ENCODE data around the gene TOP3B.

Gene TOP3B

DNA sequence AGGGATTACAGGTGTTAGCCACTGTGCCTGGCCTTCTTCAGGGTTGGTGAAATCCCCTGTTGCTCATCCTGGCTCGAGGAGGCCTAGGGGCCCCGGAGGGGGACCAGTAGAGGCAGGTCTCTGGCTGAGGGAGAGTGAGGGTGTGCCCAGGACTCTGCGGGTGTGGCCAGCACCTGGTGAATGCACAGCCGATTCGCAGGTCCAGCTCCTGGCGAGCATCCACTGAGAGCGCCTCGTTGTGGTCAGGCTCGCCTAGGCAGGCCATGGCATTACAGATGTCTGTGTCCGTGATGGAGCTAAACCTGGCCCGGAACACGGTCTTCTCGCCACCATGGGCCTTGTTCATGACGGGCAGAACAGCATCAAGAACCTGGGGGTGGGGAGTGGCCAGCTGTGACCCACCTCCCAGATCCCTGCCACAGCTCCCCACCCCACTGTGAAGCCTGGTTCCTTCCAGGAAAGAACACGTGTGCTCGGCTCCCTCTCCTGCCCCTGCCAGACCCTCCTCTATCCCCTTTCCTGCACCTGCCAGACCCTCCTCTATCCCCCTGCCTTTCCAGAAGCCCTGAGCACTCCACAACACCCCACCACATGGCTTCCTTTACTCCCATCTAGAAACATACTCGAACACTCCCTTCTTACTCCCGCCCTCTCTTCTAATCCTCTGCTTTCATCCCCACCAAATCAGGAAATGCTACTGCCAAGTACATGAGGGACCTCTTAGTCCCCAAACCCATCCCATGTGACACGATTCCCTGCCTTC is 12.4 kb downstream of the TOP3B start:
- no peak overlapping the region for H4K91ac ChIP-seq (ENCODE audit: low read depth, low read length)
- no peaks in the 10 kb centered on the region for H3K79me1 ChIP-seq (ENCODE audit: low read length)
- H2BK5ac ChIP-seq (ENCODE audit: low read depth, low read length, poor library complexity): no peak overlapping the region
- no peaks in the 10 kb centered on the region for H3K4me1 ChIP-seq (ENCODE audit: control insufficient read depth in 1 of 2, insufficient read depth in 2 of 2, low read length in 2 of 2)
- H3K18ac ChIP-seq (ENCODE audit: low read length): no peak overlapping the region
- H4K8ac ChIP-seq (ENCODE audit: low read depth, low read length): no peak overlapping the region
- H3K27me3 ChIP-seq (ENCODE audit: insufficient read depth, low read length): no peaks in the 10 kb centered on the region
- 100% methylated on average over 2 of the region's 19 CpGs for WGBS (ENCODE audit: extremely low coverage, insufficient coverage, insufficient read length)
- H3K9me3 ChIP-seq (ENCODE audit: insufficient read depth, low read depth, low read length): peaks cover 3% of the 10 kb centered on the region
- H3K23ac ChIP-seq (ENCODE audit: low read length): no peak overlapping the region
- no peak overlapping the region for H2BK12ac ChIP-seq (ENCODE audit: low read length)
- no peak overlapping the region for H3K27ac ChIP-seq (ENCODE audit: low read depth, low read length)
- peaks cover 71 to 87% of the 10 kb centered on the region in 2 experiments for H3K36me3 ChIP-seq (ENCODE audit: control insufficient read depth in 1 of 2, insufficient read depth in 2 of 2, low read length in 2 of 2)
- H3K4me2 ChIP-seq (ENCODE audit: low read length): no peak overlapping the region
- no peak overlapping the region for H3K14ac ChIP-seq (ENCODE audit: low read length)
- no peak overlapping the region for H4K12ac ChIP-seq (ENCODE audit: low read depth, low read length)
- no peak overlapping the region for H2AK5ac ChIP-seq (ENCODE audit: low read length)
- no peak for DNase-seq
- no peak overlapping the region for H3K4ac ChIP-seq (ENCODE audit: low read depth, low read length)
- no peak overlapping the region for H3K9ac ChIP-seq (ENCODE audit: low read length)
- H2AFZ ChIP-seq (ENCODE audit: insufficient read depth, low read length, poor library complexity): no peak overlapping the region
- no peak overlapping the region for H2BK120ac ChIP-seq (ENCODE audit: insufficient read depth, low read length, poor library complexity)
- no peaks in the 10 kb centered on the region for H3K79me2 ChIP-seq (ENCODE audit: control insufficient read depth, insufficient read depth, low read length, poor library complexity)
- H3K4me3 ChIP-seq (ENCODE audit: low read depth, low read length): no peak overlapping the region

DNA sequence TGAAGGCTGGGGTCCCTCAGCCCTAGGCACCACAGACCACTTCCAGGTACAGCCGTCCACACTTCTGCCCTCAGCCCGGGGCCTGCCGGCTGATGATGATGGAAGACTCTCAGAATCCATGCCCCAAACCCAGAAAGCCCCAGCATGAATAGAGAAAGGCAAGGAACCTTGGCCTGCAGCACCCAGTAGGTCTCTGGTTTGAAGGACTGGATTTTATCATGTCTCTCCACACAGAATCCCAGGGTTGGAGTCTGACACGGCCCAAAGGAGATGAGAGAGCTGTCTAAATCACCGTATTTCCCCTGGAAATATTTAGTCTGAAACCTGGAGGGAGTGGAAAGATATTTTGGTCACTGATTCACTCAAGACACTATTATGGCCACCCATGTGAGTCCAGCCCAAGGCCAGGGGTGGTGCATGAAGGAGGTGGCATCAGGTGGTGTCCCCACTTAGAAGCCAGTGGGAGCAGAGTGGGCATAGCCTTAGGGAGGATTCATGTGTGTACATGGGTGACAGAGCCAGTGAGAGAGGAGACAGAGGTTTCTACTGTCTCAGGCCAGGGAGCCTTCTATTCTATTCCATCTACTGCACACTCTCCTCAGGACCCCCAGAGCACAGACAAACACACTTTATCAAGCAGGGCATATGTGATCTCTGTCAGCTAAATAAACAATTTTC is 14.0 kb downstream of the TOP3B start:
- Histone ChIP-seq H3K27me3 (ENCODE audit: insufficient read depth, low read length) (no peaks in the 10 kb centered on the region), H2BK12ac (ENCODE audit: low read length) (no peak overlapping the region), H3K79me1 (ENCODE audit: low read length) (no peaks in the 10 kb centered on the region), H3K4me2 (ENCODE audit: low read length) (no peak overlapping the region), H2AFZ (ENCODE audit: insufficient read depth, low read length, poor library complexity) (no peak overlapping the region), H3K18ac (ENCODE audit: low read length) (no peak overlapping the region), H4K91ac (ENCODE audit: low read depth, low read length) (no peak overlapping the region), H2BK5ac (ENCODE audit: low read depth, low read length, poor library complexity) (no peak overlapping the region), H3K9me3 (ENCODE audit: insufficient read depth, low read depth, low read length) (peaks cover 6% of the 10 kb centered on the region), H2AK5ac (ENCODE audit: low read length) (no peak overlapping the region), H3K23ac (ENCODE audit: low read length) (no peak overlapping the region), H3K9ac (ENCODE audit: low read length) (no peak overlapping the region), H3K4me1 (ENCODE audit: control insufficient read depth in 1 of 2, insufficient read depth in 2 of 2, low read length in 2 of 2) (no peaks in the 10 kb centered on the region), H3K36me3 (ENCODE audit: control insufficient read depth in 1 of 2, insufficient read depth in 2 of 2, low read length in 2 of 2) (peaks cover 72 to 88% of the 10 kb centered on the region in 2 experiments), H2BK120ac (ENCODE audit: insufficient read depth, low read length, poor library complexity) (no peak overlapping the region), H3K4ac (ENCODE audit: low read depth, low read length) (no peak overlapping the region), H3K79me2 (ENCODE audit: control insufficient read depth, insufficient read depth, low read length, poor library complexity) (no peaks in the 10 kb centered on the region), H4K8ac (ENCODE audit: low read depth, low read length) (no peak overlapping the region), H3K27ac (ENCODE audit: low read depth, low read length) (no peak overlapping the region), H3K14ac (ENCODE audit: low read length) (no peak overlapping the region), H3K4me3 (ENCODE audit: low read depth, low read length) (no peak overlapping the region), H4K12ac (ENCODE audit: low read depth, low read length) (no peak overlapping the region)
- WGBS (ENCODE audit: extremely low coverage, insufficient coverage, insufficient read length): no CpG with 5 or more reads among the region's 5 CpGs
- no peak for DNase-seq

DNA sequence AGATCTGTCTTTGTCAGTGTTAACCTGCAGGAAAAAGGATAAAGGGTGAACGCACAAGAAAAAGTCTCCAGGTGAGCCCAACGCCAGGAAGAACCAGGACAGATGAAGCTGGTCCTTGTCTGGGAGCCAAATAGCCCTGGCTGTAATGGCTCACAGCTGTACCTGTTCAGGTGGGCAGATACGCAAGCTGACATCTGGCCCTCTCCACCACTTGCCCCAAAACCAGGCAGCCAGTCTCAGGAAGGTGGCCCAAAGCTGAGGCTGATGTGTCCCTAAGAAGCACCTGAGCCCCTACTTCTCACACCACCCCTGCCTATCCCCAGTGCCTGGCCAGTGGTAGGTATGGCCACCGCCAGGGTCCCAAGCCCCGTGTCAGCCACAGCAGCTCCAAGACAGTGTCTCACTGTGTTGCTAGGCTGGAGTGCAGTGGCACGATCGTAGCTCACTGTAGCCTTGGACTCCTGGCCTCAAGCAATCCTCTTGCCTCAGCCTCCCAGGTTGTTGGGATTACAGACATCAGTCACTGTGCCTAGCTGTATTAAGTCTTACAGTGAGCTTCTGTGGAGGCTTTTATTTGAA is 14.8 kb downstream of the TOP3B start:
- no peak overlapping the region for H3K4me3 ChIP-seq (ENCODE audit: low read depth, low read length)
- H3K14ac ChIP-seq (ENCODE audit: low read length): no peak overlapping the region
- no peak overlapping the region for H3K4ac ChIP-seq (ENCODE audit: low read depth, low read length)
- H4K91ac ChIP-seq (ENCODE audit: low read depth, low read length): no peak overlapping the region
- H3K18ac ChIP-seq (ENCODE audit: low read length): no peak overlapping the region
- no peak overlapping the region for H2AK5ac ChIP-seq (ENCODE audit: low read length)
- H3K79me1 ChIP-seq (ENCODE audit: low read length): no peaks in the 10 kb centered on the region
- H3K27me3 ChIP-seq (ENCODE audit: insufficient read depth, low read length): no peaks in the 10 kb centered on the region
- WGBS (ENCODE audit: extremely low coverage, insufficient coverage, insufficient read length): no CpG with 5 or more reads among the region's 7 CpGs
- H3K4me1 ChIP-seq (ENCODE audit: control insufficient read depth in 1 of 2, insufficient read depth in 2 of 2, low read length in 2 of 2): no peaks in the 10 kb centered on the region
- no peak overlapping the region for H4K8ac ChIP-seq (ENCODE audit: low read depth, low read length)
- H3K79me2 ChIP-seq (ENCODE audit: control insufficient read depth, insufficient read depth, low read length, poor library complexity): no peaks in the 10 kb centered on the region
- no peak for DNase-seq
- H4K12ac ChIP-seq (ENCODE audit: low read depth, low read length): no peak overlapping the region
- no peak overlapping the region for H3K9ac ChIP-seq (ENCODE audit: low read length)
- H3K4me2 ChIP-seq (ENCODE audit: low read length): no peak overlapping the region
- H3K23ac ChIP-seq (ENCODE audit: low read length): no peak overlapping the region
- H3K36me3 ChIP-seq (ENCODE audit: control insufficient read depth in 1 of 2, insufficient read depth in 2 of 2, low read length in 2 of 2): peaks cover 73 to 87% of the 10 kb centered on the region in 2 experiments
- H3K9me3 ChIP-seq (ENCODE audit: insufficient read depth, low read depth, low read length): peaks cover 7% of the 10 kb centered on the region
- no peak overlapping the region for H2BK12ac ChIP-seq (ENCODE audit: low read length)
- no peak overlapping the region for H2AFZ ChIP-seq (ENCODE audit: insufficient read depth, low read length, poor library complexity)
- H2BK5ac ChIP-seq (ENCODE audit: low read depth, low read length, poor library complexity): no peak overlapping the region
- no peak overlapping the region for H3K27ac ChIP-seq (ENCODE audit: low read depth, low read length)
- no peak overlapping the region for H2BK120ac ChIP-seq (ENCODE audit: insufficient read depth, low read length, poor library complexity)

DNA sequence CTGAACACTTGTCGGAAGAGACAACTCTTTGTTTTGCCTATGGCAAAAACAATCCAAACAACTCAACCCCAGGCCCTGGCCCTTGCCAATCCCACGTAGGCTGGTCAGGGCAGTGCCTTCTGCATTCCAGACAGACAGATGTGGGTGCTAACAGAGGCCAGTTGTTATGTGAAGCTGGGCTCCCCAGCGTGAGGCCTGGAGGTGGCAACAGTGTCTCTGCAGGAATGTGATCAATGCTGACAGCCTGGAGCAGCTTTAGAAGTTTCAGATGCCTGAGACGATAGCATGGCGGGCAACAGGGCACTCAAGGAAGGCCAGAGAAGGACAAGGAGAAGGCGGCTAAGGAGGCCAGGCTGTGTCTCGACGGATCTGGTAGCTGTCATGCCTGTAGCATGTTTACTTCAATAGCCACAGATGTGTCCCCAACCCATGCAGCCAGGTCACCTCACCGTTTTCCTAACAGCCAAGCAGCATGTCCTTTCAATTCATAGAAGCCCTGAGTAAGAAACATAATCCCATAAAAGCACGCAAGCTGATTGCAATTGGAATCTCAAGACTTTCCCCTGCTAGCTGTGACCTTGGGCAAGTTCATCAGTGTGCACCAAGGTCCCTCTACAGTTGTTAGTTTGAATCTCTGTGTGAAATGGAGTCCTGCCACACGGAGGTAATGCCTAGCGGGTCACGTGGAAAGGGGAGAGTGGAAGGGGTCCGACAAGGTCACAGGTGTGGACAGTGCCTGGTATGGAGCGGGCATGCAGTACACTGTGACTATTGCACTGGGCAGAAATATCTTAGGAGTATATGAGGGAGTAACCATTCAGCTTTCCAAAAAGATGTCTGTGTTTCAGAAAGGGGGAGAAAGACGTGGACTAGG is 15.7 kb downstream of the TOP3B start:
- Histone ChIP-seq H3K4me3 (ENCODE audit: low read depth, low read length) (no peak overlapping the region), H4K12ac (ENCODE audit: low read depth, low read length) (no peak overlapping the region), H3K18ac (ENCODE audit: low read length) (no peak overlapping the region), H3K14ac (ENCODE audit: low read length) (no peak overlapping the region), H2BK120ac (ENCODE audit: insufficient read depth, low read length, poor library complexity) (no peak overlapping the region), H2BK12ac (ENCODE audit: low read length) (no peak overlapping the region), H2AK5ac (ENCODE audit: low read length) (no peak overlapping the region), H3K4me2 (ENCODE audit: low read length) (no peak overlapping the region), H3K4me1 (ENCODE audit: control insufficient read depth in 1 of 2, insufficient read depth in 2 of 2, low read length in 2 of 2) (no peaks in the 10 kb centered on the region), H3K9ac (ENCODE audit: low read length) (no peak overlapping the region), H3K27ac (ENCODE audit: low read depth, low read length) (no peak overlapping the region), H3K36me3 (ENCODE audit: control insufficient read depth in 1 of 2, insufficient read depth in 2 of 2, low read length in 2 of 2) (peaks cover 77 to 89% of the 10 kb centered on the region in 2 experiments), H2AFZ (ENCODE audit: insufficient read depth, low read length, poor library complexity) (no peak overlapping the region), H3K4ac (ENCODE audit: low read depth, low read length) (no peak overlapping the region), H3K9me3 (ENCODE audit: insufficient read depth, low read depth, low read length) (peaks cover 12% of the 10 kb centered on the region), H4K8ac (ENCODE audit: low read depth, low read length) (no peak overlapping the region), H2BK5ac (ENCODE audit: low read depth, low read length, poor library complexity) (no peak overlapping the region), H3K79me1 (ENCODE audit: low read length) (no peaks in the 10 kb centered on the region), H3K23ac (ENCODE audit: low read length) (no peak overlapping the region), H3K79me2 (ENCODE audit: control insufficient read depth, insufficient read depth, low read length, poor library complexity) (no peaks in the 10 kb centered on the region), H3K27me3 (ENCODE audit: insufficient read depth, low read length) (no peaks in the 10 kb centered on the region), H4K91ac (ENCODE audit: low read depth, low read length) (no peak overlapping the region)
- WGBS (ENCODE audit: extremely low coverage, insufficient coverage, insufficient read length): no CpG with 5 or more reads among the region's 16 CpGs
- DNase-seq: peak; percentile 24 to 67
